Karpas-422 (cell line): ENCODE results near the gene NPSR1. TPM values are rescaled to one million over a fixed set of nuclear protein-coding genes. Genes with fewer than 3 reads are reported as not detected.

Experiments used
- DNase-seq: peaks from one replicate; pipeline ENCODE4 v3.0.0-alpha.2; 2015
- H2AFZ ChIP-seq: fragments of 200-600 bp; sonication (generic); 2 replicates; pipeline ENCODE4 v1.6.1; 2014; ENCODE audit warnings: antibody characterized with exemption, low read length, mixed read lengths
- H3K27ac ChIP-seq: fragments of 200-600 bp; sonication (generic); 2 replicates; pipeline ENCODE4 v1.5.1; 2014; ENCODE audit warnings: mild to moderate bottlenecking, low read length, moderate library complexity
- H3K27me3 ChIP-seq: fragments of 200-600 bp; sonication (generic); 2 replicates; pipeline ENCODE4 v1.6.1; 2014; ENCODE audit warnings: low read length, mixed read lengths
- H3K36me3 ChIP-seq: fragments of 200-600 bp; sonication (generic); 2 replicates; pipeline ENCODE4 v1.6.1; 2014; ENCODE audit warnings: low read length, mixed read lengths; ENCODE audit not compliant: insufficient read depth
- H3K4me1 ChIP-seq: fragments of 200-600 bp; sonication (generic); 2 replicates; pipeline ENCODE4 v1.6.1; 2014; ENCODE audit warnings: mild to moderate bottlenecking, low read length, mixed read lengths
- H3K4me2 ChIP-seq: fragments of 200-600 bp; sonication (generic); 2 replicates; pipeline ENCODE4 v1.6.1; 2014; ENCODE audit warnings: low read length, low read depth, mild to moderate bottlenecking; ENCODE audit not compliant: poor library complexity, severe bottlenecking
- H3K4me3 ChIP-seq: fragments of 200-600 bp; sonication (generic); 2 replicates; pipeline ENCODE4 v1.5.1; 2014; ENCODE audit warnings: mild to moderate bottlenecking, antibody characterized with exemption, low read length, mixed read lengths
- H3K79me2 ChIP-seq: fragments of 200-600 bp; sonication (generic); 2 replicates; pipeline ENCODE4 v1.6.1; 2014; ENCODE audit warnings: mild to moderate bottlenecking, low read length, mixed read lengths
- H3K9ac ChIP-seq: fragments of 200-600 bp; sonication (generic); 2 replicates; pipeline ENCODE4 v1.6.0; 2014; ENCODE audit warnings: low read length
- H3K9me2 ChIP-seq: fragments of 200-600 bp; sonication (generic), shearing (Covaris generic); replicated peaks from 2 replicates; pipeline ENCODE4 v1.6.0; 2014; ENCODE audit warnings: mild to moderate bottlenecking, low read length, moderate library complexity; ENCODE audit not compliant: insufficient read depth
- H3K9me3 ChIP-seq: fragments of 300-700, 200-600 bp; sonication (generic); 2 replicates; pipeline ENCODE4 v1.6.1; 2014; ENCODE audit warnings: low read length, mixed read lengths
- H4K20me1 ChIP-seq: fragments of 200-600 bp; sonication (generic); 2 replicates; pipeline ENCODE4 v1.6.1; 2014; ENCODE audit warnings: mild to moderate bottlenecking, antibody characterized with exemption, low read length, low read depth; ENCODE audit not compliant: insufficient read depth
- total RNA-seq: library from RNA; depleted of rRNA; stranded (reverse); fragments of >200 nt; shearing (Covaris generic); gene quantifications from 2 replicates; pipeline ENCODE4 v1.2.3, GENCODE V29; 2014; ENCODE audit warnings: low replicate concordance

The NPSR1 gene
- total RNA-seq, 1 experiment from 2014 or later: not detected

- Histone ChIP-seq H3K27me3 (no peaks in the 10 kb centered on the region), H3K9me3 (no peaks in the 10 kb centered on the region), H4K20me1 (no peaks in the 10 kb centered on the region), H3K9ac (no peak overlapping the region), H3K4me2 (no peak overlapping the region), H3K4me3 (no peak overlapping the region), H3K27ac (no peak overlapping the region), H3K79me2 (no peaks in the 10 kb centered on the region), H3K4me1 (no peaks in the 10 kb centered on the region), H3K9me2 (no peaks in the 10 kb centered on the region), H3K36me3 (no peaks in the 10 kb centered on the region), H2AFZ (no peak overlapping the region)
- DNase-seq: no peak
Measured at GRCh38 chr7:34655384-34655783, 2.6 kb upstream of the NPSR1 start.

- H3K27me3 ChIP-seq: no peaks in the 10 kb centered on the region
- H3K9me3 ChIP-seq: no peaks in the 10 kb centered on the region
- H3K4me2 ChIP-seq: no peak overlapping the region
- no peaks in the 10 kb centered on the region for H3K4me1 ChIP-seq
- no peak for DNase-seq
- no peaks in the 10 kb centered on the region for H3K36me3 ChIP-seq
- no peak overlapping the region for H3K4me3 ChIP-seq
- H4K20me1 ChIP-seq: no peaks in the 10 kb centered on the region
- no peak overlapping the region for H3K27ac ChIP-seq
- no peaks in the 10 kb centered on the region for H3K9me2 ChIP-seq
- H2AFZ ChIP-seq: no peak overlapping the region
- no peaks in the 10 kb centered on the region for H3K79me2 ChIP-seq
- no peak overlapping the region for H3K9ac ChIP-seq
Measured at GRCh38 chr7:34656041-34656440, 2.0 kb upstream of the NPSR1 start.

GRCh38 chr7:34659472-34660075, 1.6 kb downstream of the NPSR1 start:
- Histone ChIP-seq H3K9me2 (no peaks in the 10 kb centered on the region), H4K20me1 (no peaks in the 10 kb centered on the region), H3K79me2 (no peaks in the 10 kb centered on the region), H3K9ac (no peak overlapping the region), H3K9me3 (no peaks in the 10 kb centered on the region), H3K4me1 (no peaks in the 10 kb centered on the region), H2AFZ (no peak overlapping the region), H3K27ac (no peak overlapping the region), H3K4me2 (no peak overlapping the region), H3K4me3 (no peak overlapping the region), H3K36me3 (no peaks in the 10 kb centered on the region), H3K27me3 (no peaks in the 10 kb centered on the region)
- no peak for DNase-seq

DNA sequence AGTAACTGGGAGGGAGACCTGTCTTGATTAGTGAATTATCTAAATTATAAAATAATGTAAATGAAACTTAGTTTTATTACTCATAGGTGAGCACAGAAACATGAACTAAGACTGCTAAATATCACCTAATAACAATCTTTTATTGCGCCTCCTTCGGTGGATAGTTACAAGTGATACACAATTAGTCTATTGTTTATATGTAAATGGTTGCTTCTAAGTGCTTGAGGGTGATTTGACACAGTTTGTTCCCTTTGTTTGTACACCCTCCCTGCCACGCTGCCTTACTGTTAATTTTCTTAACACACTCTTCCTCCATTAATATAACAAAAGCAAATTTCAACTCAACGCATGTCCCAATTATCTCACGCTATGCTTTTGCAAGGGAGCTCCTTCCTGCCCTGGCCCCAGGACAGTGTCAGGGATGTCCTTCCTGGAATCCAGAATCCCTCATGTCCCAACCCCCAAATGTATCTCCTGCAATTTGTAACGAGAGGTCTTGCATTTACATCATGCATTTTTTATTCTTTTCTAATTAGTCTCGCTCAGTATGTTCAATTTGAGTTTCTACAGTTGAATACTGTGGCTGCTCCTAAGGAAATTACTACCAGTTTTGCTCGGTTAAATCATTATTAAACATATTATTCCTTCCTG, 4.2 kb downstream of the NPSR1 start:
- Histone ChIP-seq H3K9me3 (no peaks in the 10 kb centered on the region), H3K27ac (no peak overlapping the region), H3K79me2 (no peaks in the 10 kb centered on the region), H3K36me3 (no peaks in the 10 kb centered on the region), H2AFZ (no peak overlapping the region), H3K9ac (no peak overlapping the region), H3K4me1 (no peaks in the 10 kb centered on the region), H4K20me1 (no peaks in the 10 kb centered on the region), H3K4me3 (no peak overlapping the region), H3K27me3 (no peaks in the 10 kb centered on the region), H3K9me2 (no peaks in the 10 kb centered on the region), H3K4me2 (no peak overlapping the region)
- DNase-seq: no peak

- no peaks in the 10 kb centered on the region for H3K27me3 ChIP-seq
- no peaks in the 10 kb centered on the region for H3K4me1 ChIP-seq
- no peaks in the 10 kb centered on the region for H3K9me3 ChIP-seq
- DNase-seq: no peak
- no peak overlapping the region for H3K4me2 ChIP-seq
- no peaks in the 10 kb centered on the region for H3K9me2 ChIP-seq
- no peak overlapping the region for H2AFZ ChIP-seq
- no peaks in the 10 kb centered on the region for H3K36me3 ChIP-seq
- H3K27ac ChIP-seq: no peak overlapping the region
- no peak overlapping the region for H3K9ac ChIP-seq
- no peaks in the 10 kb centered on the region for H3K79me2 ChIP-seq
- no peaks in the 10 kb centered on the region for H4K20me1 ChIP-seq
- no peak overlapping the region for H3K4me3 ChIP-seq
Measured at GRCh38 chr7:34664755-34665154, 6.7 kb downstream of the NPSR1 start.

DNA sequence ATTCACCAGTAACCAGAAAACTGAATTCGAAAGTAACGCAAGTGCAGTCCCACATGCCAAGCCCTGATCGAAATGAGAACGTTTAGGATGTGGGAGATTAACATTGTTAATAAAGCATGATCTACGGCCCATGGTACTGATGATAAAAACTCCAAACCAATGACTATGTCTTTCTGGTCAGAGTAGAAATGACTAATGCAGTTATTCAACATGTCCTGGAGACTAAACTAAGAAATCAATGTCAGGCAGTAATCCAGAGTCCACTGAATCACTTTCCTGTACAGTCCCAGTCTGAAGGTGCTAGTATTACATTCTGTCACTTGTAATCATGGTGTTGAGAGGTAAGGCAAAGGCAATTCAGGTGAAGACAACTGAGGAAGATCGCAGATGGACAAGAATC, 14.4 kb downstream of the NPSR1 start:
- H3K27me3 ChIP-seq: no peaks in the 10 kb centered on the region
- DNase-seq: no peak
- no peak overlapping the region for H3K9ac ChIP-seq
- no peaks in the 10 kb centered on the region for H3K4me1 ChIP-seq
- H3K27ac ChIP-seq: no peak overlapping the region
- H3K36me3 ChIP-seq: no peaks in the 10 kb centered on the region
- H4K20me1 ChIP-seq: no peaks in the 10 kb centered on the region
- H2AFZ ChIP-seq: no peak overlapping the region
- no peaks in the 10 kb centered on the region for H3K79me2 ChIP-seq
- H3K9me2 ChIP-seq: no peaks in the 10 kb centered on the region
- no peak overlapping the region for H3K4me3 ChIP-seq
- no peak overlapping the region for H3K4me2 ChIP-seq
- H3K9me3 ChIP-seq: no peaks in the 10 kb centered on the region

GRCh38 chr7:34673066-34673465, 15.0 kb downstream of the NPSR1 start:
- Histone ChIP-seq H3K79me2 (no peaks in the 10 kb centered on the region), H3K9ac (no peak overlapping the region), H3K36me3 (no peaks in the 10 kb centered on the region), H3K9me3 (no peaks in the 10 kb centered on the region), H4K20me1 (no peaks in the 10 kb centered on the region), H3K4me1 (no peaks in the 10 kb centered on the region), H3K4me3 (no peak overlapping the region), H3K4me2 (no peak overlapping the region), H2AFZ (no peak overlapping the region), H3K9me2 (no peaks in the 10 kb centered on the region), H3K27ac (no peak overlapping the region), H3K27me3 (no peaks in the 10 kb centered on the region)
- DNase-seq: no peak

GRCh38 chr7:34675749-34676374, 17.8 kb downstream of the NPSR1 start:
- H3K27ac ChIP-seq: no peak overlapping the region
- H3K36me3 ChIP-seq: no peaks in the 10 kb centered on the region
- no peaks in the 10 kb centered on the region for H3K4me1 ChIP-seq
- H4K20me1 ChIP-seq: no peaks in the 10 kb centered on the region
- no peaks in the 10 kb centered on the region for H3K79me2 ChIP-seq
- no peaks in the 10 kb centered on the region for H3K9me3 ChIP-seq
- H3K9me2 ChIP-seq: no peaks in the 10 kb centered on the region
- no peaks in the 10 kb centered on the region for H3K27me3 ChIP-seq
- no peak overlapping the region for H3K4me3 ChIP-seq
- H3K9ac ChIP-seq: no peak overlapping the region
- peak; percentile 72 for DNase-seq
- no peak overlapping the region for H3K4me2 ChIP-seq
- no peak overlapping the region for H2AFZ ChIP-seq
